Small intestine (tissue), 7 donors: ENCODE data around the gene MVB12B. TPM values are rescaled to one million over a fixed set of nuclear protein-coding genes. Genes with fewer than 3 reads are reported as not detected.
"Not testable (repeated sequence)": the region's sequence is repeated elsewhere in the genome, so short reads cannot be mapped to it uniquely, and the experiment has no call there.

Experiments used
- DNase-seq, 2 donors: peaks; one replicate each; pipeline versions ENCODE4 v3.0.0 to v3.0.0-alpha.2; 2013
- FAIRE-seq: peaks from 2 replicates; lab custom pipeline; 2012; peaks lifted over from hg19 to GRCh38; lab: Jason Lieb, UNC
- H3K27ac ChIP-seq, 3 donors: one replicate each; pipeline ENCODE4 v1.5.1; 2013; ENCODE audit warnings: low read length in 2 of 3, mild to moderate bottlenecking in 2 of 3, control low read depth in 1 of 3, inconsistent platforms in 1 of 3, low read depth in 1 of 3, moderate library complexity in 1 of 3
- H3K27me3 ChIP-seq, 3 donors: one replicate each; pipeline ENCODE4 v1.6.1; 2013; ENCODE audit warnings: low read length in 3 of 3, inconsistent platforms in 1 of 3; ENCODE audit not compliant: control insufficient read depth in 3 of 3, insufficient read depth in 3 of 3
- H3K36me3 ChIP-seq, 3 donors: one replicate each; pipeline ENCODE4 v1.6.1; 2013; ENCODE audit warnings: low read length in 3 of 3, inconsistent platforms in 1 of 3, low read depth in 1 of 3, mild to moderate bottlenecking in 1 of 3, moderate library complexity in 1 of 3; ENCODE audit not compliant: control insufficient read depth in 3 of 3, insufficient read depth in 2 of 3
- H3K4me1 ChIP-seq, 3 donors: one replicate each; pipeline ENCODE4 v1.6.1; 2013; ENCODE audit warnings: low read length in 2 of 3, inconsistent platforms in 1 of 3, low read depth in 1 of 3, mild to moderate bottlenecking in 1 of 3, moderate library complexity in 1 of 3; ENCODE audit not compliant: control insufficient read depth in 3 of 3, insufficient read depth in 2 of 3
- H3K4me3 ChIP-seq, 3 donors: one replicate each; pipeline ENCODE4 v1.5.1; 2013; ENCODE audit warnings: low read length in 3 of 3, control low read depth in 1 of 3, inconsistent platforms in 1 of 3, low read depth in 1 of 3, mild to moderate bottlenecking in 1 of 3, moderate library complexity in 1 of 3
- H3K9me3 ChIP-seq, 2 donors: one replicate each; pipeline ENCODE4 v1.6.1; 2013; ENCODE audit warnings: low read depth in 1 of 2, low read length in 1 of 2; ENCODE audit not compliant: control insufficient read depth in 2 of 2, insufficient read depth in 1 of 2
- WGBS, 3 donors: extraction: QIAGEN DNeasy Blood & Tissue Kit; methylation state at CpG; one replicate each; pipeline ENCODE4 v1.1.7; 2013; 5-methylcytosine and 5-hydroxymethylcytosine counted together
- polyA plus RNA-seq, 4 donors: library from polyadenylated mRNA; stranded (reverse) in 3 of 4; unstranded in 1 of 4; fragments of 200-250 nt in 3 of 4; fragments of 120-200 nt in 1 of 4; gene quantifications; one replicate each; pipeline versions ENCODE4 v1.2.1 to v1.2.3, GENCODE V29; 2013
- donor health status: healthy with polysubstance abuse.
- donor health status: control.
- donor health status: control.
- donor health status: Bipolar disorder and iron deficiency.
- donor health status: healthy.

MVB12B gene
- polyA plus RNA-seq, 4 donors, result 1.6 to 10.0 (median 4.2) TPM

DNA sequence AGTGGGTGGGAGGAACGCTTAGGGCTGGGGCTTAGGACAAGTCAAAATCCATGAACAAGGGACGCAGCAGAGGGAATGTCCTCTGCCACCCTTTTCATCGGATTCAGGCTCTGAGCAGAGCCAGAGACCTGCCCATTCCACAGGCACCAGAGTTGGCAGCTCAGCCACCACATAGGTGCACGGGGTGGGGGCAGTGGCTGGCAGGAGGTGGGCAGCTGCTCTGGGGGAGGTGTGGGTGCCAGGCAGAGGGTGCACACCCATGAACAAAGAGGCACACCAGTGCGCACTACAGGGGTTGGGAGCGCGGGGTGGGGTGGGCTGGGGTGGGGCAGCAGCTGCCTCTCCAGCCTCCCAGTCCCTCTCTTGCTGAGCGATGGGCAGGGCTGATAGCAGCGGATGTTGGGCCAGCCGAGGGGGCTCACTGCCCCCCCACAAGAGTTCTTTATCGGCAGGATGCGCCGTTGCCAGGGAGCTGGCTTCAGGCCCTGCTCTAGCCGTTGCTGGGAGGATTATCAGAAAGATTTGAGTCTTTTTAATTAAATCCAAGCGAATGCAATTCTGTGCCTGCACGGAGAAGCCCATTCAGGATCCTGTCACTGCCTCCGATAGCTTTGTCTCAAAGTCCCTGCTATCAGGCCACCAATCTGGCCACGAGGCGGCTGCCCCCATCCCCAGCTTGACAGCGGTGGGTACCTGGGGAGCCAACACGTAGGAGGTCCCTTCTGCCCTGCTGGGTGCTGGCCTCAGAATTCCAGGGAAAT is 222.8 kb downstream of the MVB12B start:
- 33 to 66% (median 56%) methylated on average over 21 of the region's 21 CpGs for WGBS, 3 donors
- no peaks in the 10 kb centered on the region for H3K9me3 ChIP-seq
- no peak overlapping the region for H3K27ac ChIP-seq

DNA sequence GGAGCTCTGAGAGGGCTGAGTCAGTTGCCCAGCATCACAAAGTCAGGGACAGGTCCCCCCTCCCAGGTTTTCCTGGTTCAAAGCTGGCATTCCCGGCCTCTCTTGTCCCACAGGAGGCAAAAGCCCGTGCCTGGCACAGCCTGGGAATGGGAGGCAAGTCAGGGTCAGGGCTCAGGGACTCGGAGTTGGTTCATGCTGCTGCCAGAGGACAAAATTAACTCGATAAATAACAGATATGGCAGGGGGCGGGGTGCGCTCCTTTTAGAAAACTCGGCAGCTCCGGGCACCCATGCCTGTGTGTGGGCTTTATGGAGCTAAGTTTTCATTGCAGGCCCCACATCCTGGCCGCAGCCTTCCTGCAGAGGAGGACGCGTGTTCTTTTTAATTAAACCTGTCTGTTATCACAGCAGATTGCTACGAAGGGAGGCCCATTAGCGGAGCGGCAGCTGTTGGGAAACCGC is 224.3 kb downstream of the MVB12B start:
- Histone ChIP-seq H3K27me3 (no peaks in the 10 kb centered on the region), H3K9me3 (no peaks in the 10 kb centered on the region), H3K4me3 (no peak overlapping the region), H3K36me3 (no peaks in the 10 kb centered on the region), H3K4me1 (peaks cover 0 to 3% (median 0%) of the 10 kb centered on the region in 3 donors), H3K27ac (no peak overlapping the region)
- WGBS, 3 donors, result 51 to 75% (median 60%) methylated on average over 15 of the region's 15 CpGs
- no peak for FAIRE-seq
- DNase-seq, result no peak

More for the DNA sequence above, 222.8 kb downstream of the MVB12B start:
- FAIRE-seq (no peak), DNase-seq (no peak)
- Histone ChIP-seq H3K36me3 (no peaks in the 10 kb centered on the region), H3K4me1 (peaks cover 0 to 3% (median 0%) of the 10 kb centered on the region in 3 donors), H3K27me3 (no peaks in the 10 kb centered on the region), H3K4me3 (no peak overlapping the region)

- peaks cover 0 to 2% (median 0%) of the 10 kb centered on the region in 3 donors for H3K27me3 ChIP-seq
- DNase-seq (no peak), FAIRE-seq (no peak)
- no peak overlapping the region for H3K4me3 ChIP-seq
- H3K4me1 ChIP-seq, result peaks cover 0 to 3% (median 0%) of the 10 kb centered on the region in 3 donors
- no peak overlapping the region for H3K27ac ChIP-seq
- WGBS, 3 donors, result 68 to 89% (median 77%) methylated on average over 6 of the region's 6 CpGs
- no peaks in the 10 kb centered on the region for H3K36me3 ChIP-seq
- H3K9me3 ChIP-seq, result no peaks in the 10 kb centered on the region
These were observed 225.2 kb downstream of the MVB12B start for GRCh38 chr9:126551812-126552211.

DNA sequence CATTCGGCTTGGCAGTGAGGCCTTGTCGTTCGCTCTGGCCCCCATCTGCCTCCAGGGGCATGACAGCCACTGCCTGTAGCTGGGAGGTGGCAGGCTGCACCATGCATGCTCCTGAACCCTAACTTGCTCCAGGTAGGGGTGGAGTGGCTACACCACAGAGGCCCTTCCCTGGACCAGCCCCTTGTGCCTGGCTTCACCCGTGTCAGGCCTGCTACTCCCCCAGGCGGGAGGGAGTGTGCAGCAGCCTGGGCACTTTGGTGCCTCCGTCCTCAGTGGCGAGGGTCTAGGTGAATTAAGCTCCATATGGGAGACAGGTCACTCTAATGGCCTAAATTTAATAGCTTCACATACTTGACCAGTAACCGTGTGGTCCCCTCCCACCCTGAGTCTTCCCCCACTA is 227.7 kb downstream of the MVB12B start:
- Histone ChIP-seq H3K27me3 (peaks cover 0 to 2% (median 0%) of the 10 kb centered on the region in 3 donors), H3K4me1 (no peaks in the 10 kb centered on the region), H3K36me3 (no peaks in the 10 kb centered on the region), H3K27ac (no peak overlapping the region), H3K4me3 (no peak overlapping the region), H3K9me3 (no peaks in the 10 kb centered on the region)
- WGBS, 3 donors, result 94 to 97% (median 95%) methylated on average over 8 of the region's 8 CpGs
- FAIRE-seq, result no peak
- DNase-seq, result no peak

- not testable (repeated sequence) for H3K36me3 ChIP-seq, DNase-seq, FAIRE-seq, H3K4me3 ChIP-seq, H3K4me1 ChIP-seq, H3K27me3 ChIP-seq, H3K27ac ChIP-seq, H3K9me3 ChIP-seq
- 83 to 91% (median 83%) methylated on average over 13 of the region's 13 CpGs for WGBS, 3 donors
These were observed 228.8 kb downstream of the MVB12B start for GRCh38 chr9:126555421-126555820.
